NCI-H82 treated with DMSO at 0.1 percent for 48 hours (cell line): ENCODE results near the gene CCDC33.
"Not testable (repeated sequence)": the region's sequence is repeated elsewhere in the genome, so short reads cannot be mapped to it uniquely, and the experiment has no call there.

Experiments
- DNase-seq: peaks from one replicate; lab custom pipeline; 2025; ENCODE audit not compliant: unreplicated experiment; lab: John Stamatoyannopoulos, UW

Gene CCDC33

GRCh38 chr15:74352393-74352910, 116.3 kb downstream of the CCDC33 start:
- no peak for DNase-seq

- DNase-seq = not testable (repeated sequence)
These were observed 117.9 kb downstream of the CCDC33 start for GRCh38 chr15:74353992-74354391.

GRCh38 chr15:74356050-74356449, 119.9 kb downstream of the CCDC33 start:
- DNase-seq = not testable (repeated sequence)

GRCh38 chr15:74357514-74357913, 121.4 kb downstream of the CCDC33 start:
- not testable (repeated sequence) for DNase-seq

- DNase-seq = not testable (repeated sequence)
These were observed 123.2 kb downstream of the CCDC33 start for GRCh38 chr15:74359376-74359775.

- DNase-seq = not testable (repeated sequence)
These were observed 124.7 kb downstream of the CCDC33 start for GRCh38 chr15:74360855-74361254.

- DNase-seq = no peak
These were observed 126.4 kb downstream of the CCDC33 start for GRCh38 chr15:74362482-74362881.

- no peak for DNase-seq
These were observed 128.9 kb downstream of the CCDC33 start for GRCh38 chr15:74364936-74365597.

GRCh38 chr15:74365598-74366445, 129.7 kb downstream of the CCDC33 start:
- DNase-seq = no peak

- no peak for DNase-seq
These were observed 131.2 kb downstream of the CCDC33 start, which contains the start of gene CYP11A1 for GRCh38 chr15:74367296-74367854. CYP11A1 (minus strand) TSS chr15:74367646; CDS start chr15:74367585, 61 bp downstream.

- no peak for DNase-seq
These were observed 132.0 kb downstream of the CCDC33 start for GRCh38 chr15:74368121-74368520.

GRCh38 chr15:74369084-74369745, 133.1 kb downstream of the CCDC33 start:
- no peak for DNase-seq

- no peak for DNase-seq
These were observed 133.6 kb downstream of the CCDC33 start for GRCh38 chr15:74369756-74370155.

- no peak for DNase-seq
These were observed 134.3 kb downstream of the CCDC33 start for GRCh38 chr15:74370471-74370870.

GRCh38 chr15:74373056-74373650, 137.0 kb downstream of the CCDC33 start:
- no peak for DNase-seq

GRCh38 chr15:74373731-74374647, 137.9 kb downstream of the CCDC33 start:
- peak; percentile 77 for DNase-seq

- DNase-seq = no peak
These were observed 138.6 kb downstream of the CCDC33 start for GRCh38 chr15:74374648-74375302.

- DNase-seq = peak; percentile 59
These were observed 139.2 kb downstream of the CCDC33 start for GRCh38 chr15:74375303-74375693.

GRCh38 chr15:74376226-74376625, 140.1 kb downstream of the CCDC33 start:
- no peak for DNase-seq
